ENCODE data around the gene GCAT. TPM values are rescaled to one million over a fixed set of nuclear protein-coding genes. Genes with fewer than 3 reads are reported as not detected.

Gene GCAT
- total and polyA plus RNA-seq, 10 of the 15 experiments (the other 5 are each of a cell fraction or from before 2014, with no cell fraction given) = 0.95 to 34.3 (median 15.3) TPM

GRCh38 chr22:37777122-37777687 lies 30.5 kb upstream of the GCAT start (continued):
- no peak for TF ChIP-seq ZBTB33 (IDR thresholded peaks at IDR 0.05)
- TF ChIP-seq ZNF687 (IDR thresholded peaks at IDR 0.05) = no peak
- no peak for TF ChIP-seq MEF2A (IDR thresholded peaks at IDR 0.05; ENCODE audit: insufficient read depth, low read depth, low read length)
- TF ChIP-seq FOXK2 (IDR thresholded peaks at IDR 0.05) = no peak
- peak; percentile 35 for TF ChIP-seq MEF2B (IDR thresholded peaks at IDR 0.05; ENCODE audit: partially characterized antibody, poor library complexity, severe bottlenecking)
- TF ChIP-seq REST (IDR thresholded peaks at IDR 0.05; ENCODE audit: low read depth, low read length) = no peak
- no peak for TF ChIP-seq SIX5 (IDR thresholded peaks at IDR 0.05; ENCODE audit: low read depth, low read length, severe bottlenecking)
- TF ChIP-seq ZZZ3 (IDR thresholded peaks at IDR 0.05; ENCODE audit: control insufficient read depth, insufficient read length, low read depth) = no peak
- TF ChIP-seq ZBTB11 (CRISPR knock-in tag; IDR thresholded peaks at IDR 0.05) = no peak
- TF ChIP-seq CHD2 (IDR thresholded peaks at IDR 0.05; ENCODE audit: borderline replicate concordance, low read depth, low read length) = no peak
- TF ChIP-seq POU2F2 (IDR thresholded peaks at IDR 0.05; ENCODE audit: borderline replicate concordance, low read depth, low read length) = peak; percentile 61; the same call in 1 of the 3 replicates
- TF ChIP-seq TBL1XR1 (IDR thresholded peaks at IDR 0.05; ENCODE audit: low read depth, low read length) = no peak
- TF ChIP-seq ASH2L (IDR thresholded peaks at IDR 0.05; ENCODE audit: borderline replicate concordance, low read depth) = no peak
- TF ChIP-seq YBX1 (IDR thresholded peaks at IDR 0.05) = no peak

Data from GM12878 (cell line).